ENCODE data around the gene LRIG3.
"Not testable (repeated sequence)": the region's sequence is repeated elsewhere in the genome, so short reads cannot be mapped to it uniquely, and the experiment has no call there.

The LRIG3 gene

DNA sequence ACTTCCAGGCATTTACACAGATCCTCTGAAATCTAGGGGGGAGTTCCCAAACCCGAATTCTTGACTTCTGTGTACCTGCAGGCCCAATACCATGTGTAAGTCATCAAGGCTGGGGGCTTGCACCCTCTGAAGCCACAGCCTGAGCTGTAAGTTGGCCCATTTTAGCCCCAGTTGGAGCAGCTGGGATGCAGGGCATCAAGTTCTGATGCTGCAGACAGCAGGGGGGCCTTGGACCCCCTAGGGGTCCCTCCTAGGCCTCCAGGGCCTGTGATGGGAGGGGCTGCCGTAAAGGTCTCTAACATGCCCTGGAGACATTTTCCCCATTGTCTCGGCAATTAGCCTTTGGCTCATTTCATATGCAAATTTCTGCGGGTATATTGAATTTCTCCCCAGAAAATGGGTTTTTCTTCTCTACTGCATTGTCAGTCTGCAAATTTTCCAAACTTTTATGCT is 59.5 kb downstream of the LRIG3 start:
- DNase-seq (ENCODE audit: extremely low spot score) = no peak
- TF ChIP-seq CTCF (IDR thresholded peaks at IDR 0.05; ENCODE audit: control extremely low read depth, extremely low read depth, low read depth, missing control alignments) = no peak
- POLR2A ChIA-PET = no interaction called here
- CTCF ChIA-PET = interaction anchor here (1.7 to 2.2 kb wide), 2 partner anchors 12 to 28 kb away, joined by 4 to 5 read pairs; no protein-coding TSS in a partner anchor

- POLR2A ChIA-PET = no interaction called here
- CTCF ChIA-PET = interaction anchor here (1.5 to 2.2 kb wide), 4 partner anchors 11 to 27 kb away, joined by 4 to 6 read pairs (median 6); no protein-coding TSS in a partner anchor
- no peak for TF ChIP-seq CTCF (IDR thresholded peaks at IDR 0.05; ENCODE audit: control extremely low read depth, extremely low read depth, low read depth, missing control alignments)
- no peak for DNase-seq (ENCODE audit: extremely low spot score)
These were observed 60.1 kb downstream of the LRIG3 start for GRCh38 chr12:58860056-58860787.

DNA sequence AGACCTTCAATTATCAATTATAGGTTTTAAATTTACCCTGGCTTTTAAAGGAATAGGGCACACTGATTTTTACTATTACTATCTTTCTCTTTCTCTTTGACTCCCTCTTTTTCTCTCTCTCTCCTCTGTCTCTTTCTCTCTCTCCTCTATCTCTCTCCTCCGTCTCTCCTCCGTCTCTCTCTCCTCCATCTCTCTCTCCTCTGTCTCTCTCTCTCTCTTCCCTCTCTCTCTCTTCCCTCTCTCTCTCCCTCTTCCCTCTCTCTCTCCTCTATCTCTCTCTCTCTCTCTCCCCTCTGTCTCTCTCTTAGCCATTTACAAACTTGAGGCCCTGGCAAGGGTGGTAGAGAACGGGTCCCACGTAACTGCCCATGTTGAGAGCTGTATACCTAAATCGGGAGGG is 62.3 kb downstream of the LRIG3 start:
- ChIA-PET CTCF (interaction anchor here (2.0 kb wide), 1 partner anchor 10 kb away, joined by 6 read pairs; no protein-coding TSS in a partner anchor), POLR2A (no interaction called here)
- no peak for TF ChIP-seq CTCF (IDR thresholded peaks at IDR 0.05; ENCODE audit: control extremely low read depth, extremely low read depth, low read depth, missing control alignments)
- DNase-seq (ENCODE audit: extremely low spot score) = no peak

DNA sequence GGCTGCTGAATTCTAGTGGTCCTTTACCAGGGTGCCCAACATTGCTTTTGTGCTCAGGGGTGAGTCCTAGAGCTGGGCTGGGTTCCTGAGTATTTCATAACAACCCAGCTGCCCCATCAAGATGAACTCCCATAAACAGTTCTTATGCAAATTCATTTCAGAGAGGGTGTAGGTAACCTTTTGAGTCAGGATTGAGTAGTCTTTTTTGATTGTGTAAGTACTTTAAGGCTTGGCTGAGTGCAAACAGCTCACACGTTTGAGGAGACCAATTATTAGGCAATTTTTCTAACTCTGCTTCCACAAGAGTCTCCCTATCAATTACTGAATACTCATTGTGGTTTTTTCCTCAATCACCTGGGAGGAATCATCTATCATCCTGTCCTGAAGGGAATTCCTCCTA is 63.1 kb downstream of the LRIG3 start:
- CTCF ChIA-PET; POLR2A ChIA-PET; DNase-seq (ENCODE audit: extremely low spot score): not testable (repeated sequence)

DNA sequence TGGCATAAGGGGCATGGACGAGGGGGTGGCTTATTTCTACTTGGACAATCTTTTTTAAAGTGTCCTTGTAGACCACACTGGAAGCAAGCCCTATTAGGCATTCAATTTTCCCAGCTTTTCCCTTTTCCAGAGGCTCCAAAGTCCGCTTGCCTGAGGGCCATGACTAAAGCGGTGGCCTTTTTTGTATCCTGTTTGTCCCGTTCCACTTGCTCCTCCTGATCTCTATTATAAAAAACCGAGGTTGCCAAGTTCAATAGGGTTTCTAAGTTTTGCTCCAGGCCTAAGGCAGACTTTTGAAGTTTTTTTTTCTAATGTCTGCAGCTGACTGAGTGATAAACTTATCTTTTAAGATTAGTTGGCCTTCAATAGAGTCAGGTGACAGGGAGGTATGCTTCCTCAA is 64.7 kb downstream of the LRIG3 start:
- CTCF ChIA-PET; DNase-seq (ENCODE audit: extremely low spot score); POLR2A ChIA-PET: not testable (repeated sequence)

GRCh38 chr12:58850826-58851225 is 69.5 kb downstream of the LRIG3 start:
- DNase-seq (ENCODE audit: extremely low spot score) = no peak
- ChIA-PET POLR2A (no interaction called here), CTCF (no interaction called here)
- no peak for TF ChIP-seq CTCF (IDR thresholded peaks at IDR 0.05; ENCODE audit: control extremely low read depth, extremely low read depth, low read depth, missing control alignments)

DNA sequence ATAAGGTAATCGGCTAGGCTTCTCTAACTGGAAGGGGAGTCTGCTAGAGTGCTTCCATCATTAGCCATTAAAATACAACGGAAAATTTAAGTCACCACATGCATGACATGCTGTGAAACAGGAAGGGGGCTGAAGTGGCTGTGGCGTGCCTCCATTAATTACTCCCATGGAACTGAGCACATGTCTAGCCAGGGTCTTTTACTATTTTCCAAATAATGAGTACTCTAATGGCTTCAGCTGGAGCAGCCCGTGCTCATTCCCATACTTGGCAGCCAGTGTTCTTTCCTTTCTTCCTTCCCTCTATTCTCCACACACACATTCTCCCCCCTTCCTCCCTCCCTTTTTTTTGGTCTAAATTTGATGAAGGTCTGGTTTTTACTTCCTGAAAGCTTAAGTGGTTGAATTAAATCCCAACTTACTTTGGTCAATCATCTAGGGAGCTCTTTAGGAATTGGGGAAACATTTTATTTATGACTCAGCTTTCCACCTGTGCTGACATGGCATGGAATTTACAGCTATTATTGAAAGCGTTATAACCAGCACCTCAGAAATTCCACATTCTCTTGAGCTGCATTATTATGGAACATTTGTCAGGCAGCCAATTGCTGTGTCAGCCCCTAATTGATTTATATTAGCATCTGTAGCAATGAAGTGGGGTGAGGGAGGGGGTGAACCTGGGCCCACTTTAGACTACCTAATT is 72.3 kb downstream of the LRIG3 start:
- TF ChIP-seq CTCF (IDR thresholded peaks at IDR 0.05; ENCODE audit: control extremely low read depth, extremely low read depth, low read depth, missing control alignments) = no peak
- ChIA-PET POLR2A (no interaction called here), CTCF (interaction anchor here (1.1 to 2.3 kb wide), 2 partner anchors 11 to 15 kb away, joined by 3 to 6 read pairs; no protein-coding TSS in a partner anchor)
- no peak for DNase-seq (ENCODE audit: extremely low spot score)
